HEK293 (cell line): Measurements from ENCODE around the gene FYTTD1.
A peak's percentile ranks its signal among the peaks of the same experiment; 100 is the strongest.

Experiments used
- CTCF ChIA-PET: fragments of 350-600 bp; formaldehyde crosslinking; extraction: SDS; loops from one replicate; lab custom pipeline; 2021; ENCODE audit warnings: antibody characterized with exemption; lab: Yijun Ruan, JAX
- POLR2A ChIA-PET: fragments of 300-600 bp; formaldehyde crosslinking; extraction: SDS; loops from one replicate; lab custom pipeline; 2020; ENCODE audit warnings: antibody characterized with exemption, inconsistent platforms; lab: Yijun Ruan, JAX
- H3K27ac ChIP-seq: fragments of 200-500 bp; sonication (Bioruptor generic); 2 replicates; pipeline ENCODE4 v1.5.1; 2014; ENCODE audit warnings: low read depth, low read length, control low read depth, inconsistent platforms; ENCODE audit errors: extremely low read depth
- H3K36me3 ChIP-seq, 2 experiments: fragments of 200-500 bp in 1 of 2; sonication (Bioruptor generic) in 1 of 2; 1 replicate in 1 of 2; 2 replicates in 1 of 2; pipeline ENCODE4 v1.5.1; 2014 to 2017; ENCODE audit warnings: inconsistent platforms in 2 of 2, low read length in 2 of 2; ENCODE audit not compliant: control insufficient read depth in 2 of 2, insufficient read depth in 1 of 2
- H3K4me1 ChIP-seq: fragments of 200-500 bp; sonication (Bioruptor generic); 2 replicates; pipeline ENCODE4 v1.5.1; 2014; ENCODE audit warnings: mild to moderate bottlenecking, low read length, inconsistent platforms; ENCODE audit not compliant: control insufficient read depth, insufficient read depth
- H3K4me3 ChIP-seq: 2 replicates; pipeline ENCODE4 v1.5.1; 2011; ENCODE audit warnings: low read depth, mild to moderate bottlenecking, control low read depth, low read length, moderate library complexity
- H3K9me3 ChIP-seq: fragments of 200-500 bp; sonication (Bioruptor generic); 2 replicates; pipeline ENCODE4 v1.5.1; 2014; ENCODE audit warnings: low read depth, low read length, inconsistent platforms; ENCODE audit not compliant: control insufficient read depth, insufficient read depth
- HIC1 ChIP-seq: fragments of 450-650 bp; formaldehyde crosslinking; IDR thresholded peaks from 2 replicates; pipeline ENCODE4 v1.5.1; 2016; ENCODE audit warnings: missing biosample characterization, missing genetic modification characterization
- MYNN ChIP-seq: fragments of 450-650 bp; formaldehyde crosslinking; IDR thresholded peaks from 2 replicates; pipeline ENCODE4 v1.5.1; 2016; ENCODE audit warnings: missing biosample characterization, missing genetic modification characterization, borderline replicate concordance
- RBAK ChIP-seq: fragments of 450-650 bp; formaldehyde crosslinking; IDR thresholded peaks from 2 replicates; pipeline ENCODE4 v1.5.1; 2016; ENCODE audit warnings: missing biosample characterization, missing genetic modification characterization
- SP2 ChIP-seq: fragments of 450-650 bp; formaldehyde crosslinking; IDR thresholded peaks from 2 replicates; pipeline ENCODE4 v1.5.1; 2016; ENCODE audit warnings: missing biosample characterization, missing genetic modification characterization
- ZBTB48 ChIP-seq: fragments of 450-650 bp; formaldehyde crosslinking; IDR thresholded peaks from 2 replicates; pipeline ENCODE4 v1.5.1; 2016; ENCODE audit warnings: missing biosample characterization, missing genetic modification characterization
- ZFP37 ChIP-seq: fragments of 450-650 bp; formaldehyde crosslinking; IDR thresholded peaks from 2 replicates; pipeline ENCODE4 v1.5.1; 2016; ENCODE audit warnings: missing biosample characterization, missing genetic modification characterization
- ZNF112 ChIP-seq: fragments of 450-650 bp; formaldehyde crosslinking; IDR thresholded peaks from 2 replicates; pipeline ENCODE4 v1.5.0; 2017; ENCODE audit warnings: missing biosample characterization, missing genetic modification characterization
- ZNF18 ChIP-seq: fragments of 450-650 bp; formaldehyde crosslinking; IDR thresholded peaks from 2 replicates; pipeline ENCODE4 v1.5.1; 2016; ENCODE audit warnings: missing biosample characterization, missing genetic modification characterization
- ZNF19 ChIP-seq: fragments of 450-650 bp; formaldehyde crosslinking; IDR thresholded peaks from 2 replicates; pipeline ENCODE4; 2016; ENCODE audit warnings: missing biosample characterization, missing genetic modification characterization, low read depth
- ZNF2 ChIP-seq: fragments of 450-650 bp; formaldehyde crosslinking; IDR thresholded peaks from 2 replicates; pipeline ENCODE4 v1.5.1; 2016; ENCODE audit warnings: missing biosample characterization, missing genetic modification characterization
- ZNF311 ChIP-seq: fragments of 450-650 bp; formaldehyde crosslinking; IDR thresholded peaks from 2 replicates; pipeline ENCODE4 v1.5.1; 2017; ENCODE audit warnings: missing biosample characterization, missing genetic modification characterization, borderline replicate concordance
- ZNF341 ChIP-seq: fragments of 450-650 bp; formaldehyde crosslinking; IDR thresholded peaks from 2 replicates; pipeline ENCODE4; 2016; ENCODE audit warnings: low read depth, missing biosample characterization, missing genetic modification characterization
- ZNF366 ChIP-seq: fragments of 450-650 bp; formaldehyde crosslinking; conservative IDR thresholded peaks from 2 replicates; pipeline ENCODE4 v1.5.1; 2016; ENCODE audit warnings: missing biosample characterization, missing genetic modification characterization
- ZNF558 ChIP-seq: fragments of 450-650 bp; formaldehyde crosslinking; IDR thresholded peaks from 2 replicates; pipeline ENCODE4 v1.5.1; 2016; ENCODE audit warnings: missing biosample characterization, missing genetic modification characterization
- ZNF571 ChIP-seq: fragments of 450-650 bp; formaldehyde crosslinking; IDR thresholded peaks from 2 replicates; pipeline ENCODE4 v1.5.0; 2017; ENCODE audit warnings: missing biosample characterization, missing genetic modification characterization
- ZNF645 ChIP-seq: fragments of 450-650 bp; formaldehyde crosslinking; IDR thresholded peaks from 2 replicates; pipeline ENCODE4; 2016; ENCODE audit warnings: missing biosample characterization, missing genetic modification characterization
- ZNF785 ChIP-seq: fragments of 450-650 bp; formaldehyde crosslinking; IDR thresholded peaks from 2 replicates; pipeline ENCODE4 v1.5.1; 2016; ENCODE audit warnings: missing biosample characterization, missing genetic modification characterization
- ZSCAN23 ChIP-seq: fragments of 450-650 bp; formaldehyde crosslinking; IDR thresholded peaks from 2 replicates; pipeline ENCODE4 v1.5.1; 2016; ENCODE audit warnings: missing biosample characterization, missing genetic modification characterization
- TF ChIP-seq, protein P1 (sequence below): fragments of 450-650 bp; formaldehyde crosslinking; optimal IDR thresholded peaks from 2 replicates; pipeline ENCODE3; 2016; ENCODE audit warnings: missing biosample characterization, mild to moderate bottlenecking, missing genetic modification characterization
- TF ChIP-seq, protein P2 (sequence below): fragments of 450-650 bp; formaldehyde crosslinking; IDR thresholded peaks from 2 replicates; pipeline ENCODE4 v1.5.1; 2016; ENCODE audit warnings: missing biosample characterization, missing genetic modification characterization, low read depth

The FYTTD1 gene

GRCh38 chr3:197749601-197750395 lies at the start of gene FYTTD1 (continued):
- no peak for TF ChIP-seq ZNF571 (tag by site-specific recombination)
- peak; percentile 2; the same call in 1 of the 2 replicates for TF ChIP-seq HIC1 (tag by site-specific recombination)
- TF ChIP-seq, protein P1, sequence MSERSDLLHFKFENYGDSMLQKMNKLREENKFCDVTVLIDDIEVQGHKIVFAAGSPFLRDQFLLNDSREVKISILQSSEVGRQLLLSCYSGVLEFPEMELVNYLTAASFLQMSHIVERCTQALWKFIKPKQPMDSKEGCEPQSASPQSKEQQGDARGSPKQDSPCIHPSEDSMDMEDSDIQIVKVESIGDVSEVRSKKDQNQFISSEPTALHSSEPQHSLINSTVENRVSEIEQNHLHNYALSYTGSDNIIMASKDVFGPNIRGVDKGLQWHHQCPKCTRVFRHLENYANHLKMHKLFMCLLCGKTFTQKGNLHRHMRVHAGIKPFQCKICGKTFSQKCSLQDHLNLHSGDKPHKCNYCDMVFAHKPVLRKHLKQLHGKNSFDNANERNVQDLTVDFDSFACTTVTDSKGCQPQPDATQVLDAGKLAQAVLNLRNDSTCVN: peak; percentile 95
- TF ChIP-seq, all 188 proteins: peak for 27

DNA sequence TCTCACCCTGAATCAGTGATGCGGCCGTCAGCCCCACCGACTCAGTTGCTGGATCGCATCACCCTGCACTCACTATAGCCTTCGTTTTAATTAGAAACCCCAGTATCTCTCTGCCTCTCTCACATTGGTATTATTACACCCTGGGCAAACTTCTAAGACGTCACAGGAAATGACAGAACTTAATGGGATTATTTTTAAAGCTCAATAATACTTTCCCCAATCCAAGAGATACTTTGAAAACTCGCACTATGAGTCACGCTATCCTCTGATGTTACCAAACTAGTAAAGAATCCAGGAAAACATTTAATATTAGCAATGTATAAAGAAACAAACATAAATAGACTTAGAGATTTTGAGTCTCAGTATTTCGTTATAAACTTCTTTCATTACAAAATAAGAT lies 49.6 kb upstream of the FYTTD1 start:
- POLR2A ChIA-PET: no interaction called here
- H3K36me3 ChIP-seq: peaks cover 0 to 78% of the 10 kb centered on the region in 2 experiments; a peak in 1 of 3 replicates
- H3K4me1 ChIP-seq: no peaks in the 10 kb centered on the region
- no peak for TF ChIP-seq ZNF2 (tag by site-specific recombination)
- no peak overlapping the region for H3K4me3 ChIP-seq
- no peak overlapping the region for H3K27ac ChIP-seq
- H3K9me3 ChIP-seq: no peaks in the 10 kb centered on the region
- CTCF ChIA-PET: no interaction called here

GRCh38 chr3:197701841-197702240 lies 47.8 kb upstream of the FYTTD1 start:
- H3K4me1 ChIP-seq: no peaks in the 10 kb centered on the region
- ChIA-PET CTCF (interaction anchor here (0.8 kb wide), 1 partner anchor 28 kb away, joined by 4 read pairs; no protein-coding TSS in a partner anchor), POLR2A (no interaction called here)
- peaks cover 0 to 67% of the 10 kb centered on the region in 2 experiments; a peak in 1 of 3 replicates for H3K36me3 ChIP-seq
- no peaks in the 10 kb centered on the region for H3K9me3 ChIP-seq
- no peak overlapping the region for H3K4me3 ChIP-seq
- no peak overlapping the region for H3K27ac ChIP-seq
- no peak for TF ChIP-seq ZNF366 (tag by site-specific recombination)
- TF ChIP-seq MYNN (tag by site-specific recombination): no peak
- TF ChIP-seq, protein P2, sequence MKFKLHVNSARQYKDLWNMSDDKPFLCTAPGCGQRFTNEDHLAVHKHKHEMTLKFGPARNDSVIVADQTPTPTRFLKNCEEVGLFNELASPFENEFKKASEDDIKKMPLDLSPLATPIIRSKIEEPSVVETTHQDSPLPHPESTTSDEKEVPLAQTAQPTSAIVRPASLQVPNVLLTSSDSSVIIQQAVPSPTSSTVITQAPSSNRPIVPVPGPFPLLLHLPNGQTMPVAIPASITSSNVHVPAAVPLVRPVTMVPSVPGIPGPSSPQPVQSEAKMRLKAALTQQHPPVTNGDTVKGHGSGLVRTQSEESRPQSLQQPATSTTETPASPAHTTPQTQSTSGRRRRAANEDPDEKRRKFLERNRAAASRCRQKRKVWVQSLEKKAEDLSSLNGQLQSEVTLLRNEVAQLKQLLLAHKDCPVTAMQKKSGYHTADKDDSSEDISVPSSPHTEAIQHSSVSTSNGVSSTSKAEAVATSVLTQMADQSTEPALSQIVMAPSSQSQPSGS (tag by site-specific recombination): no peak
- no peak for TF ChIP-seq ZNF112 (tag by site-specific recombination)

GRCh38 chr3:197706658-197707057 lies 43.0 kb upstream of the FYTTD1 start:
- Histone ChIP-seq H3K4me3 (no peak overlapping the region), H3K9me3 (no peaks in the 10 kb centered on the region), H3K36me3 (peaks cover 0 to 26% of the 10 kb centered on the region in 2 experiments; a peak in 2 of 3 replicates), H3K4me1 (no peaks in the 10 kb centered on the region), H3K27ac (no peak overlapping the region)
- CTCF ChIA-PET: no interaction called here
- POLR2A ChIA-PET: no interaction called here
- TF ChIP-seq ZSCAN23 (tag by site-specific recombination): no peak
- TF ChIP-seq SP2 (tag by site-specific recombination): no peak
- no peak for TF ChIP-seq RBAK (tag by site-specific recombination)
- TF ChIP-seq ZNF785 (tag by site-specific recombination): no peak
- no peak for TF ChIP-seq ZBTB48 (tag by site-specific recombination)
- no peak for TF ChIP-seq ZNF341 (tag by site-specific recombination)
- TF ChIP-seq ZNF558 (tag by site-specific recombination): no peak
- no peak for TF ChIP-seq ZNF112 (tag by site-specific recombination)
- no peak for TF ChIP-seq ZFP37 (tag by site-specific recombination)
- no peak for TF ChIP-seq ZNF645 (tag by site-specific recombination)
- no peak for TF ChIP-seq ZNF311
- TF ChIP-seq ZNF18 (tag by site-specific recombination): no peak
- no peak for TF ChIP-seq ZNF19 (tag by site-specific recombination)
